ENCODE measurements around the gene POLR2J2.
"Not testable (repeated sequence)": the region's sequence is repeated elsewhere in the genome, so short reads cannot be mapped to it uniquely, and the experiment has no call there.

- not testable (repeated sequence) for TF ChIP-seq MYC (IDR thresholded peaks at IDR 0.05; ENCODE audit: insufficient read depth, insufficient read length, insufficient replicate concordance, low read length, severe bottlenecking); IKZF2 (IDR thresholded peaks at IDR 0.05); PAX5 (IDR thresholded peaks at IDR 0.05; ENCODE audit: borderline replicate concordance, low read depth, low read length); CHD4 (IDR thresholded peaks at IDR 0.05); POLR2A (IDR thresholded peaks at IDR 0.05; ENCODE audit: low read depth, low read length); RAD21 (IDR thresholded peaks at IDR 0.05; ENCODE audit: insufficient read depth, low read depth, low read length); EP300 (IDR thresholded peaks at IDR 0.05; ENCODE audit: borderline replicate concordance in 1 of 2, control insufficient read depth in 1 of 2, low read depth in 2 of 2, low read length in 2 of 2); ESRRA (IDR thresholded peaks at IDR 0.05; ENCODE audit: low read length)
- TF ChIP-seq, protein P1, sequence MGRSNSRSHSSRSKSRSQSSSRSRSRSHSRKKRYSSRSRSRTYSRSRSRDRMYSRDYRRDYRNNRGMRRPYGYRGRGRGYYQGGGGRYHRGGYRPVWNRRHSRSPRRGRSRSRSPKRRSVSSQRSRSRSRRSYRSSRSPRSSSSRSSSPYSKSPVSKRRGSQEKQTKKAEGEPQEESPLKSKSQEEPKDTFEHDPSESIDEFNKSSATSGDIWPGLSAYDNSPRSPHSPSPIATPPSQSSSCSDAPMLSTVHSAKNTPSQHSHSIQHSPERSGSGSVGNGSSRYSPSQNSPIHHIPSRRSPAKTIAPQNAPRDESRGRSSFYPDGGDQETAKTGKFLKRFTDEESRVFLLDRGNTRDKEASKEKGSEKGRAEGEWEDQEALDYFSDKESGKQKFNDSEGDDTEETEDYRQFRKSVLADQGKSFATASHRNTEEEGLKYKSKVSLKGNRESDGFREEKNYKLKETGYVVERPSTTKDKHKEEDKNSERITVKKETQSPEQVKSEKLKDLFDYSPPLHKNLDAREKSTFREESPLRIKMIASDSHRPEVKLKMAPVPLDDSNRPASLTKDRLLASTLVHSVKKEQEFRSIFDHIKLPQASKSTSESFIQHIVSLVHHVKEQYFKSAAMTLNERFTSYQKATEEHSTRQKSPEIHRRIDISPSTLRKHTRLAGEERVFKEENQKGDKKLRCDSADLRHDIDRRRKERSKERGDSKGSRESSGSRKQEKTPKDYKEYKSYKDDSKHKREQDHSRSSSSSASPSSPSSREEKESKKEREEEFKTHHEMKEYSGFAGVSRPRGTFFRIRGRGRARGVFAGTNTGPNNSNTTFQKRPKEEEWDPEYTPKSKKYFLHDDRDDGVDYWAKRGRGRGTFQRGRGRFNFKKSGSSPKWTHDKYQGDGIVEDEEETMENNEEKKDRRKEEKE (IDR thresholded peaks at IDR 0.05) = not testable (repeated sequence)
- TF ChIP-seq, protein P2, sequence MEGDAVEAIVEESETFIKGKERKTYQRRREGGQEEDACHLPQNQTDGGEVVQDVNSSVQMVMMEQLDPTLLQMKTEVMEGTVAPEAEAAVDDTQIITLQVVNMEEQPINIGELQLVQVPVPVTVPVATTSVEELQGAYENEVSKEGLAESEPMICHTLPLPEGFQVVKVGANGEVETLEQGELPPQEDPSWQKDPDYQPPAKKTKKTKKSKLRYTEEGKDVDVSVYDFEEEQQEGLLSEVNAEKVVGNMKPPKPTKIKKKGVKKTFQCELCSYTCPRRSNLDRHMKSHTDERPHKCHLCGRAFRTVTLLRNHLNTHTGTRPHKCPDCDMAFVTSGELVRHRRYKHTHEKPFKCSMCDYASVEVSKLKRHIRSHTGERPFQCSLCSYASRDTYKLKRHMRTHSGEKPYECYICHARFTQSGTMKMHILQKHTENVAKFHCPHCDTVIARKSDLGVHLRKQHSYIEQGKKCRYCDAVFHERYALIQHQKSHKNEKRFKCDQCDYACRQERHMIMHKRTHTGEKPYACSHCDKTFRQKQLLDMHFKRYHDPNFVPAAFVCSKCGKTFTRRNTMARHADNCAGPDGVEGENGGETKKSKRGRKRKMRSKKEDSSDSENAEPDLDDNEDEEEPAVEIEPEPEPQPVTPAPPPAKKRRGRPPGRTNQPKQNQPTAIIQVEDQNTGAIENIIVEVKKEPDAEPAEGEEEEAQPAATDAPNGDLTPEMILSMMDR (IDR thresholded peaks at IDR 0.05 in 2 of 3, conservative IDR thresholded peaks at IDR 0.05 in 1 of 3; ENCODE audit: control insufficient read depth in 2 of 3, extremely low read depth in 1 of 3, insufficient read depth in 1 of 3, low read depth in 3 of 3, low read length in 3 of 3) = not testable (repeated sequence)
These were observed 23.6 kb downstream of the POLR2J2 start for GRCh38 chr7:102647813-102648212.
